Mesenchymal stem cell (in vitro differentiated cells and primary cell): ENCODE measurements around the gene IKZF4.

Experiments
- DNase-seq: peaks from one replicate; pipeline ENCODE4 v3.0.0-alpha.2; 2013
- H2AFZ ChIP-seq: one replicate; pipeline ENCODE4 v1.6.1; 2013; ENCODE audit warnings: low read depth, mild to moderate bottlenecking, control low read depth, inconsistent platforms, low read length, moderate library complexity
- H2AK5ac ChIP-seq: 2 replicates; pipeline ENCODE4 v1.6.1; 2013; ENCODE audit warnings: low read length, moderate library complexity, mild to moderate bottlenecking, inconsistent platforms; ENCODE audit not compliant: severe bottlenecking
- H2BK120ac ChIP-seq: one replicate; pipeline ENCODE4 v1.6.1; 2013; ENCODE audit warnings: low read depth, mild to moderate bottlenecking, inconsistent platforms, low read length, moderate library complexity
- H2BK12ac ChIP-seq, 2 experiments: one replicate each; pipeline ENCODE4 v1.6.1; 2013; ENCODE audit warnings: inconsistent platforms in 2 of 2, low read length in 2 of 2, mild to moderate bottlenecking in 2 of 2, moderate library complexity in 2 of 2, control low read depth in 1 of 2
- H2BK15ac ChIP-seq: one replicate; pipeline ENCODE4 v1.6.1; 2013; ENCODE audit warnings: mild to moderate bottlenecking, low read depth, inconsistent platforms; ENCODE audit not compliant: poor library complexity, severe bottlenecking
- H2BK5ac ChIP-seq: 2 replicates; pipeline ENCODE4 v1.6.1; 2013; ENCODE audit warnings: low read depth, mild to moderate bottlenecking, low read length, control low read depth, inconsistent platforms; ENCODE audit not compliant: poor library complexity, severe bottlenecking
- H3K14ac ChIP-seq, 2 experiments: one replicate each; pipeline ENCODE4 v1.6.1; 2013; ENCODE audit warnings: inconsistent platforms in 2 of 2, low read length in 2 of 2, control low read depth in 1 of 2, mild to moderate bottlenecking in 1 of 2, moderate library complexity in 1 of 2
- H3K18ac ChIP-seq, 2 experiments: one replicate each; pipeline ENCODE4 v1.6.1; 2013; ENCODE audit warnings: inconsistent platforms in 2 of 2, low read length in 2 of 2, control low read depth in 1 of 2, low read depth in 1 of 2, mild to moderate bottlenecking in 1 of 2
- H3K23ac ChIP-seq, 2 experiments: one replicate each; pipeline ENCODE4 v1.6.1; 2013; ENCODE audit warnings: inconsistent platforms in 2 of 2, low read length in 2 of 2, mild to moderate bottlenecking in 2 of 2, moderate library complexity in 2 of 2, control low read depth in 1 of 2
- H3K27ac ChIP-seq: 2 replicates; pipeline ENCODE4 v1.5.1; 2013; ENCODE audit warnings: mild to moderate bottlenecking, moderate library complexity, low read length, control low read depth, inconsistent platforms; ENCODE audit not compliant: poor library complexity, severe bottlenecking
- H3K27me3 ChIP-seq, 2 experiments: 2 replicates each; pipeline versions ENCODE4 v1.6.1 to v1.7.0; 2013; ENCODE audit warnings: low read length in 2 of 2, mild to moderate bottlenecking in 2 of 2, moderate library complexity in 2 of 2, control low read depth in 1 of 2, inconsistent platforms in 1 of 2; ENCODE audit not compliant: control insufficient read depth in 1 of 2, insufficient read depth in 1 of 2
- H3K36me3 ChIP-seq, 2 experiments: 2 replicates each; pipeline versions ENCODE4 v1.6.1 to v1.7.0; 2013; ENCODE audit warnings: low read length in 2 of 2, control low read depth in 1 of 2, inconsistent platforms in 1 of 2, low read depth in 1 of 2, mild to moderate bottlenecking in 1 of 2; ENCODE audit not compliant: insufficient read depth in 2 of 2, control insufficient read depth in 1 of 2
- H3K4ac ChIP-seq, 2 experiments: one replicate each; pipeline ENCODE4 v1.6.1; 2013; ENCODE audit warnings: inconsistent platforms in 2 of 2, low read length in 2 of 2, mild to moderate bottlenecking in 2 of 2, moderate library complexity in 2 of 2, control low read depth in 1 of 2, low read depth in 1 of 2
- H3K4me1 ChIP-seq: 2 replicates; pipeline ENCODE4 v1.6.1; 2013; ENCODE audit warnings: low read depth, low read length, control low read depth; ENCODE audit not compliant: control insufficient read depth, insufficient read depth
- H3K4me2 ChIP-seq: 2 replicates; pipeline ENCODE4 v1.6.1; 2013; ENCODE audit warnings: low read length, mild to moderate bottlenecking, inconsistent platforms; ENCODE audit not compliant: poor library complexity, severe bottlenecking
- H3K4me3 ChIP-seq, 2 experiments: 2 replicates each; pipeline versions ENCODE4 v1.5.1 to v1.7.0; 2013; ENCODE audit warnings: low read length in 2 of 2, mild to moderate bottlenecking in 2 of 2, control low read depth in 1 of 2, low read depth in 1 of 2; ENCODE audit not compliant: insufficient read depth in 1 of 2
- H3K79me1 ChIP-seq: replicated peaks from 2 replicates; pipeline ENCODE4 v1.6.1; 2013; ENCODE audit warnings: mild to moderate bottlenecking, control low read depth, low read length, inconsistent platforms; ENCODE audit not compliant: poor library complexity, severe bottlenecking
- H3K9ac ChIP-seq: 2 replicates; pipeline ENCODE4 v1.7.0; 2013; ENCODE audit warnings: mild to moderate bottlenecking, low read length, moderate library complexity
- H3K9me3 ChIP-seq: 2 replicates; pipeline ENCODE4 v1.7.0; 2013; ENCODE audit warnings: mild to moderate bottlenecking, low read length; ENCODE audit not compliant: control insufficient read depth
- H4K8ac ChIP-seq: one replicate; pipeline ENCODE4 v1.6.1; 2013; ENCODE audit warnings: inconsistent platforms, mild to moderate bottlenecking, low read length, moderate library complexity
- H4K91ac ChIP-seq: one replicate; pipeline ENCODE4 v1.6.1; 2013; ENCODE audit warnings: mild to moderate bottlenecking, low read length, inconsistent platforms
- WGBS: methylation state at CpG from one replicate; pipeline ENCODE4 v1.1.7; 2013; ENCODE audit warnings: mixed read lengths; 5-methylcytosine and 5-hydroxymethylcytosine counted together

IKZF4 gene

DNA sequence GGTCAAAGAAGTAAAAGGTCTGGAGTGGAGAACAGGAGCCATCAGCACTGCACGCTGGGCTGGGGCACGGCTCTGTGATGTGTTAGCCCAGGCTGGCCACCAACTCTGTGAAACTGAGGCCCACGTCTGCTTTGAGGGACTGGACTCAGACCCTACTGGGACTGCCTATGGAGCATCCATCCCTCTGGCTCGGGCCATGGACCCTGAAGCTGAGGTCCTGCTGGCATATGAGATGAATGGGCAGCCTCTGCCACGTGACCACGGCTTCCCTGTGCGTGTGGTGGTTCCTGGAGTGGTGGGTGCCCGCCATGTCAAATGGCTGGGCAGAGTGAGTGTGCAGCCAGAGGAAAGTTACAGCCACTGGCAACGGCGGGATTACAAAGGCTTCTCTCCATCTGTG, 16.6 kb upstream of the IKZF4 start:
- no peak overlapping the region for H2AK5ac ChIP-seq
- no peak overlapping the region for H3K14ac ChIP-seq
- H3K4me2 ChIP-seq: no peak overlapping the region
- H3K4me1 ChIP-seq: peaks cover 13% of the 10 kb centered on the region
- H2BK12ac ChIP-seq: no peak overlapping the region
- no peaks in the 10 kb centered on the region for H3K27me3 ChIP-seq
- no peak overlapping the region for H3K18ac ChIP-seq
- peaks cover 25 to 26% of the 10 kb centered on the region in 2 experiments for H3K36me3 ChIP-seq
- no peak overlapping the region for H3K9ac ChIP-seq
- no peak overlapping the region for H3K4me3 ChIP-seq
- no peak overlapping the region for H4K91ac ChIP-seq
- H3K27ac ChIP-seq: no peak overlapping the region
- H2BK120ac ChIP-seq: no peak overlapping the region
- H3K9me3 ChIP-seq: no peaks in the 10 kb centered on the region
- no peak overlapping the region for H3K23ac ChIP-seq
- no peak overlapping the region for H2BK5ac ChIP-seq
- H4K8ac ChIP-seq: no peak overlapping the region
- no peak overlapping the region for H3K4ac ChIP-seq
- no peak for DNase-seq
- H3K79me1 ChIP-seq: peaks cover 9% of the 10 kb centered on the region
- 94% methylated on average over 10 of the region's 10 CpGs for WGBS
- H2AFZ ChIP-seq: no peak overlapping the region
- no peak overlapping the region for H2BK15ac ChIP-seq

DNA sequence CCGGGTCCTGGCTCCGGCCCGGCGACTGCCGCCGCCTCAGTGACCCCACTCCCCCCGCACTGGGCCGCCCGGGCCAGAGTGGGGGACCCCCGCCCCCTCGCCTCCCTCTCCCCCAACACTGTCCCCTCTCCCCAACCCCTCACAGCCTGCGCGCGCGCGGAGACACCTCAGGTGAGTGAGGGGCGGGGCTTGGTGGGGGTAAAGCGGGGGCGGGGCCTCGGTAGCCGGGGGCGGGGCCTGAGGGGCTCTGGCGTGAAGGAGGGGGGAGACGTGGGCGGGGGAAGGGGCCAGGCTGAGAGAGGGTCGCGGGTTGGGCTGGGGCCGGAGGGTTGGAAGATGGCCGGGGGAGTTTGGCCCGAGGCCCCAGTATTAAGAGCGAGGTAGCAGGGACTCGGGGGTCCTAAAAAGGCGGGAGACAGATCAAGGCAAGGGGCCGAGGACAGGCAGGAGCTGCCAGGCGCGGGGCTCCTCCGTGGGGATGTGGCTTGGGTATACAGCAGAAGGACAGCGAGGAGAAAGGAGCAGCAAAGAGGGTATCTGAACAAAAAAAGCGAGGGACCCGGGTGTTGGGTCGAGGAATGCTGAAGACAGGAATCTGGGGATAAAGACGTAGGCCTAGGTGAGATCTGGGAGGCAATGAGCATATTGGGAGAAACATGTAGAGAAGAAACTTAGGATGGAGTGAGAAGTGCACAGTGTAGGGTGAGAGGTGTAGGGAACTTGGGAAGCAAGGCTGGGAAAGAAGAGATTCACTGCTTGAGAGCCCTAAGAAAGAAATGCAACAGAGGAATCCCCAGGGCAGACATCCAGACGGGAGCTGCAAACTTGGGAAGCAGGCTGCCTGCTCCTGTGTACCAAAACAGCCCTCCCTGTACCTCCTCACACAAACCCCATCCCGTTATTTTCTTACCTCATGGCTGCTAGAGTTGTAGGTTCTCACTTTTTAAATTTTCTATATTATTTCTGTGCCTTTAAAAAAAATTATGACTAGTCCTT, 13.0 kb upstream of the IKZF4 start:
- no peak overlapping the region for H2AK5ac ChIP-seq
- H2BK12ac ChIP-seq: peak overlapping the region in 1 of 2 experiments; percentile 73
- H2BK120ac ChIP-seq: peak overlapping the region; percentile 87
- peak overlapping the region; percentile 79 to 88 for H3K4me3 ChIP-seq
- peak overlapping the region; percentile 94 for H4K8ac ChIP-seq
- no peaks in the 10 kb centered on the region for H3K9me3 ChIP-seq
- peaks cover 7% of the 10 kb centered on the region for H3K79me1 ChIP-seq
- peak overlapping the region; percentile 91 for H2BK15ac ChIP-seq
- H3K4me1 ChIP-seq: peaks cover 5% of the 10 kb centered on the region
- H2BK5ac ChIP-seq: peak overlapping the region; percentile 14
- no peak overlapping the region for H3K14ac ChIP-seq
- peak overlapping the region; percentile 73 for H2AFZ ChIP-seq
- peak overlapping the region; percentile 30 for H3K27ac ChIP-seq
- WGBS: under 1% methylated on average over 25 of the region's 44 CpGs
- peak overlapping the region; percentile 93 for H3K4me2 ChIP-seq
- no peak overlapping the region for H3K23ac ChIP-seq
- peak; percentile 33 for DNase-seq
- H3K36me3 ChIP-seq: peaks cover 17 to 20% of the 10 kb centered on the region in 2 experiments
- H3K4ac ChIP-seq: peak overlapping the region; percentile 46 to 86
- H4K91ac ChIP-seq: no peak overlapping the region
- H3K9ac ChIP-seq: peak overlapping the region; percentile 89
- peak overlapping the region; percentile 67 to 79 for H3K18ac ChIP-seq
- H3K27me3 ChIP-seq: no peaks in the 10 kb centered on the region

DNA sequence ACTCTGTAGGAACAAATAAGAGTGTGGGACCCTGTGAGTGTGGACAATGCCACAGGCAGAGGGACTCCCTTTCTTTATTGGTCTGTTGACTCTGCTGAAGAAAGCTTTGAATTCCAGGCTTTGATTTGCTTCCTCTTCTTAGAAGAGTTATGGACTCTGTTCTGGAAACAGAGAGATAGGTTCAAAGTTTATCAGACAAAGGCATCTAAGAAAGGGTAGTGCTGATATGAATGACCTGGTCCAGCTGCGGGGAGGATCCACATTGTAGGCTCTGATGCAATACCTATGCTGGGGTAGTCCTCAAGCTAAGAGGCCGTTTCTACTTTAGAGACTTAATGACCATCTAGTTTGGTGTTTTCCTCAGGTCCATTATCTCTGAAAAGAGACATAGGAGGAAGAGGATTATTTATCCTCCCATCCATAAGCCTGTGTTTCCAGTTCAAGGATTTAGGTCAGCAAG, 10.7 kb upstream of the IKZF4 start:
- H2BK5ac ChIP-seq: no peak overlapping the region
- H3K9ac ChIP-seq: no peak overlapping the region
- no peak overlapping the region for H3K27ac ChIP-seq
- H3K4me3 ChIP-seq: no peak overlapping the region
- H2BK15ac ChIP-seq: no peak overlapping the region
- no peak overlapping the region for H2AK5ac ChIP-seq
- H3K4me2 ChIP-seq: no peak overlapping the region
- no peak overlapping the region for H4K8ac ChIP-seq
- 25% methylated on average over 1 of the region's 2 CpGs for WGBS
- no peak overlapping the region for H3K4ac ChIP-seq
- no peaks in the 10 kb centered on the region for H3K9me3 ChIP-seq
- H3K36me3 ChIP-seq: peaks cover 0 to 6% of the 10 kb centered on the region in 2 experiments
- no peak overlapping the region for H3K23ac ChIP-seq
- no peak overlapping the region for H2BK12ac ChIP-seq
- no peak overlapping the region for H3K14ac ChIP-seq
- peaks cover 4% of the 10 kb centered on the region for H3K79me1 ChIP-seq
- H2BK120ac ChIP-seq: no peak overlapping the region
- H3K18ac ChIP-seq: no peak overlapping the region
- DNase-seq: no peak
- no peak overlapping the region for H2AFZ ChIP-seq
- no peak overlapping the region for H4K91ac ChIP-seq
- H3K4me1 ChIP-seq: peaks cover 5% of the 10 kb centered on the region
- H3K27me3 ChIP-seq: no peaks in the 10 kb centered on the region

DNA sequence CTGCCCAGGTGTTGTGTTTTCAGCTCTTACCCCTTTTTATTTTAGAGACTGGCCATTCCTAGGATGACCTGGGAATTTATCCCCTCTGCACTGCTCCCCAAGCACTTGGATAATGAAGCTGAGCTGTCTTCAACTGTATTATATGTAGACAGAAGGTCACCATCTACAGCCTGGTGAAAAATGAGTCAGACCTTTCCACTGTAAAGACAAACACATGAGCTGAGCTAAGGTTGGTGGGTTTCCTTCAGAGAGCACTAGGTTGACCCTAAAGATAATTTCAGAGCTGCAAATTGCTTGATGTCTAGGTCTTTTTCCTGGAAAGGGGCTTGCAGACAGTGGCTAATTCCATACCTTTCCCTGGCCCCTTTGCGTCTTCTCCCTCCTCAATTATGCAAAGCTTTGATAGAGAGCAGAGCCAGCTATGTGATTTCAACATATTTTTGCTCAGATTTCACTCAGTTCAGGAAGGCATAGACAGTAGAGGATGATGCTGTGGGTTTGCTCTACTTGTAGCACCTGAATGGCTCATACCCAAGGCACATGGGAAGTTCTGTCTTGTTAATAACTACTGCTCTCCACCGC, 9.2 kb upstream of the IKZF4 start:
- Histone ChIP-seq H3K18ac (no peak overlapping the region), H3K4me3 (no peak overlapping the region), H3K79me1 (peaks cover 4% of the 10 kb centered on the region)

More for the DNA sequence above, 9.2 kb upstream of the IKZF4 start:
- Histone ChIP-seq H2AFZ (no peak overlapping the region), H3K14ac (no peak overlapping the region), H2BK15ac (no peak overlapping the region), H3K23ac (no peak overlapping the region), H3K27me3 (no peaks in the 10 kb centered on the region), H3K4me1 (peaks cover 5% of the 10 kb centered on the region), H4K91ac (no peak overlapping the region), H2AK5ac (no peak overlapping the region), H3K4ac (peak overlapping the region in 1 of 2 experiments; percentile 10), H2BK12ac (no peak overlapping the region), H2BK120ac (no peak overlapping the region), H3K36me3 (peaks cover 0 to 6% of the 10 kb centered on the region in 2 experiments), H4K8ac (no peak overlapping the region), H3K4me2 (no peak overlapping the region), H3K9ac (no peak overlapping the region), H3K27ac (no peak overlapping the region), H2BK5ac (no peak overlapping the region), H3K9me3 (no peaks in the 10 kb centered on the region)
- no CpG with 5 or more reads among the region's 2 CpGs for WGBS
- DNase-seq: peak; percentile 22
